Head of caudate nucleus (tissue), 42 donors: ENCODE measurements around the gene DUSP9.

Experiments
- DNase-seq, 42 donors: peaks; one replicate each; pipeline versions ENCODE4 v3.0.0 to v3.0.0-alpha.2; 2020 to 2021; ENCODE audit warnings: mixed read lengths in 7 of 42
- intact Hi-C: fragments of 100-400 bp; cut with DNase I; formaldehyde crosslinking; loops from one replicate; pipeline ENCODE4 v1.15.0; 2022

The DUSP9 gene

DNA sequence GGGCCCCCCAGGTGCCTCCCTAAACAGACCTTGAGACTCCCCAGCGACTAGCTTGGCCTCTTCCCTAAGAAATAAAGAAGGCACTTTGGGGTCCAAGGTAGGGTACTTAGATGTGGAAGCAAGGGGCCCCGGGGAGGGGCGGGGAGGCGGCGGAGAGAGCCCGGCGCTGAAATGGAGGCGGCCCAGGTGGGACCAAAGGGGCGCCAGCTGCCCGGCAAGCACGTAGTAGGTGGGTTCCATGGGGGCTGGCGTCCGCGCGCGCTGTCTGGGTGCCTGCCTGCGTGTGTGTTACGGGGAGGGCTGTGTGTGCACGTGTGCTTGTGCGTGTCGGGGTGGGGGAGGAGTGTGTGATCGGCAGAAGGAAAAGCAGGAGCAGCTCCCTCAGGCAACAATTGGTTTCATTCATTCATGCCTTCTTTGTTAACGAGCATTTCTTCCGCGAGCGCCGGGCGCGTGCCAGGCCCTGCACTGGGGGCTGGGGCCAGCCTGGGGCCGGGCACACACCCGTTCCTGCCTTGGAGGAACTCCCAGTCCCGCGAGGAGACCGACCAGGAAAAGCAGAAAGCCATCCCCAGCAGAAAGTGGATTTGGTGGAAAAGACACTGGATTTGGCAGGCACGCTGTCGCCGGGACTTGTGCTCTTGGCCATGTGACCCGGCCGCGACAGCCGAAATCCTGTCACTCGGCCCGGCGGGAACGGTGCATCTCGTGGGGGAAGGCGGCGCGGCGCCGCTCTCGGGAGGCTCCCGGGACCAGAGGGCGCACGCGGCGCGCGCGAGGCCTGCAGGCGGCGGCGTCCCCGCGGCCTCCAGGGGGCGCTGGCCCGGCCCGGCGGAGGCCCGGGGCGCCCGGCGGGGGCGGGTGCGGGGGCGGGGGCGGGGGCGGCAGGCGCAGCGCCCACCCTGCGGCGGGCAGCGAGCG is 3.3 kb upstream of the DUSP9 start:
- intact Hi-C loops, result no loop called here
- DNase-seq, result peak in 37 of 42 donors; percentile 22 to 75 (median 53)

DNA sequence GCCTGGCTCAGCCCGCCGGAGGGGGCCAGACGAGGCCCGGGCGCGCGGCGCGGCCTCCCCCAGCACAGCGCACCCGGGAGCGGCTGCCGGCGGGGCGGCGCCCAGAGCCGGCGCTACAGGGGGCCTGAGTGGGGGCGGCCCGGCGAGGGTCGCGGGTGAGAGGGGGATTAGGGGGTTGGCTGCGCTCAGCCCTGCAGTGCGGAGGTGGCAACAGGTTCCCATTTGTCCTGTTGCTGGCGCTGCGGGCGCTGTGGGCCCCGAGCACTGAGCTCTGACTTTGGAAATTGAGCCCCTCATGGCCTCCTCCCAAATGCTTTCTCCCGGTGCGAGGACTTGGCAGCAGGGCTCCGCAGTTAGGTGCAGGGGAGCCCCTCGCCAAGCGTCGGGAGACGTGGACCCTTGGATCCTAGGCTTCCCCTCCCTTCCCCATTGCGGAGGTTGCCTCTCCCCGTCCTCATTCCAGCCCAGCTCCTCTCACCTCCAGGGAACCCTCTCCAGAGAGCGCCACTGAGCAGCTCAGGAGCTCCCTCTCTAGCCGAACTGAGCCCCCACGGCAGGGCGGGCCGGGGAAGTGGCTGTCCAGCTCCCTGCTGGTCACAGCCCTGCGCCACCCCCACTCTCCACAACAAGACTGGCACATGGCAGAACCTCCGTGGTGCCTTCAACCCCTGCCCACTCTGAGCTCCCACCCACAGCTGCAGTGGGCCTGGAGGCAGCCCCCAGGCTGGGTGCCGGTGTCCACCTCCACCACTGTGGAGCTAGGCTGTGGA is 2.5 kb upstream of the DUSP9 start:
- intact Hi-C loops, result no loop called here
- peak in 17 of 42 donors; percentile 11 to 48 (median 31) for DNase-seq

- peak in 7 of 42 donors; percentile 4 to 21 (median 10) for DNase-seq
- intact Hi-C loops, result no loop called here
Observed at GRCh38 chrX:153645151-153645550, 1.9 kb upstream of the DUSP9 start.

DNA sequence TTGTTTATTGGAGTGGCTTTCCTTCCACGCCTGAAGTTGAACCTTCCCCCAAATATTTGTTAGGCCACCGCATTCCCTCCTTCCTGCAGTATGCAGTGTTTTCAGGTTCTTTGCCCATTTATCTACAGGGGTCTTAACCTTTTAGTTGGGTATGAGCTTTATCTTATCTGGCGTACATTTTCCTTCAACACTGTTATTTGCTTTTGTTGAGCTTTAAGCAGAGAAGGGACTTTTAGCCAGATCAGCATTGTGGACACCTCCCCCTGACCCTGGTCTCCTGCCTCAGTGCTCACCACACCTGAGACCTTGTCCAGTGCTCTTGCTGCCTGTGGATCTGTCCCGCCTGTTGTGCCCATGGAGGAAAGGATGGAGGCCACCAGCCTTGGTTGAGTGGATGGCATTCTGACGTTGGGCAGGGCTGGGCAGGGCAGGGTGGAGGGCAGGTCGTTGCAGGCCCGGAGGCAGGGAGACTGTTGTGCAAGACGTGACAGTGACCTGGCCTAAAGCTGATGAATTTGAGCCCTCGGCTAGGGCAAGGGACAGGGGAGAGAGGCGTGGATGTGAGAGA is 998 bp upstream of the DUSP9 start:
- intact Hi-C loops, result no loop called here
- peak in 5 of 42 donors; percentile 2 to 26 (median 15) for DNase-seq

- peak in 7 of 42 donors; percentile 6 to 31 (median 11) for DNase-seq
- intact Hi-C loops, result no loop called here
Observed at GRCh38 chrX:153647461-153648357, 706 bp downstream of the DUSP9 start.

DNA sequence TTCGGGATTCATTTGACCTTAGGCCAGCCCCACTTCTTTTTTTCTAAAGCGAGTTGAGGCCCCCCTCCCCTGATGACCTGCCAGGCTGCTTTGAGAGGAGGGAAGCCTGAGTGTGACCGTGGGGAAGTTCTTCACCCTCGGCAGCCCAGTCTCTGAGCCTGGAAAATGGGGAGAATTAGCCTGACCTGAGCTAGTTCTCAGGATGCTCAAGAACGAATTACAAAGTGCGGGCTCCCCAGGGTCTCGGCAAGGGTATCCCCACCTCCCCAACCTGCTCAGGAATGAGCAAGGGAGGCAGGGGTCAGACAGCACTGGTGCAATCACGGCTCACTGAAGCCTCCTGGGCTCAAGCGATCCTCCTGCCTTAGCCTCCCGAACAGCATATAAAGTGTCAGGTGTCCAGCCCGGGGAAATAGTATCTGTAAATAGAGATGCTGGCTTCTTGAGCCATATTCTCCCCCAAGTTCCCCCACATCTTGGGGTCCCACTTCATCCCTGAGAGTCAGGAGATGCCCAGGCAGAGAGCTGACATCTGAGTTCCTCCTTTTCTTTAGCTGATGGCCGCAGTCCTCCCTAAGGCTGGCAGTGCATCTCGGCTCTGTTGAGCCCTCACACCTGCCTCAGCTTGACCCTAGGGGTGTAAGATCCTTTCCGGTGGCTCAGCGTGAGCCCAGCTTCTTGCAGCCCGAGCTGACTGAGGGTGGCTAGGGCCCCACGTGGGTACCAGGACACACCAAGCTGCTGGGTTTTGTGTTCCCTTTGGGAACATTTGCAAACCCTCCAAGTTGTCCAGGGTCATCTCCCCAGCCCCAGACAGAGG is 1.6 kb downstream of the DUSP9 start:
- peak in 6 of 42 donors; percentile 3 to 34 (median 14) for DNase-seq
- intact Hi-C loops, result no loop called here

- DNase-seq, result peak in 10 of 42 donors; percentile 9 to 50 (median 28)
- intact Hi-C loops, result no loop called here
Observed at GRCh38 chrX:153649178-153649914, 2.3 kb downstream of the DUSP9 start.

GRCh38 chrX:153649915-153650782 is 3.1 kb downstream of the DUSP9 start:
- DNase-seq, result peak in 4 of 42 donors; percentile 2 to 19 (median 4)
- intact Hi-C loops, result no loop called here

GRCh38 chrX:153650959-153651358 is 4.0 kb downstream of the DUSP9 start:
- intact Hi-C loops, result no loop called here
- peak in 4 of 42 donors; percentile 3 to 21 (median 6) for DNase-seq

GRCh38 chrX:153651540-153652079 is 4.6 kb downstream of the DUSP9 start:
- intact Hi-C loops, result no loop called here
- DNase-seq, result peak in 7 of 42 donors; percentile 4 to 36 (median 11)

- no peak for DNase-seq
- intact Hi-C loops, result no loop called here
Observed at GRCh38 chrX:153653556-153653955, 6.6 kb downstream of the DUSP9 start.

GRCh38 chrX:153657161-153657560 is 10.2 kb downstream of the DUSP9 start:
- intact Hi-C loops, result no loop called here
- peak in 4 of 42 donors; percentile 4 to 30 (median 10) for DNase-seq

GRCh38 chrX:153659268-153659667 is 12.3 kb downstream of the DUSP9 start:
- intact Hi-C loops, result no loop called here
- DNase-seq, result peak in 1 of 42 donors; percentile 7

DNA sequence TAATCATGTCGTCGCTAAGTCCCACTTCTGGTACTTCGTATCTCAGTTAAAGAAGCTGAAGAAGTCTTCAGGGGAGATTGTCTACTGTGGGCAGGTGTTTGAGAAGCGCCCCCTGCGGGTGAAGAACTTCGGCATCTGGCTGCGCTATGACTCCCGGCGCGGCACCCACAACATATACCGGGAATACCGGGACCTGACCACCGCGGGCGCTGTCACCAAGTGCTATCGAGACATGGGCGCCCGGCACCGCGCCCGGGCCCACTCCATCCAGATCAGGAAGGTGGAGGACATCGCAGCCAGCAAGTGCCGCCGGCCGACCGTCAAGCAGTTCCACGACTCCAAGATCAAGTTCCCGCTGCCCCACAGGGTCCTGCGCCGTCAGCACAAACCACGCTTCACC is 15.3 kb downstream of the DUSP9 start:
- peak in 36 of 42 donors; percentile 43 to 81 (median 61) for DNase-seq
- intact Hi-C loops, result loop anchor here (10.0 kb wide), 1 partner anchor 697 kb away; no protein-coding TSS in a partner anchor

DNA sequence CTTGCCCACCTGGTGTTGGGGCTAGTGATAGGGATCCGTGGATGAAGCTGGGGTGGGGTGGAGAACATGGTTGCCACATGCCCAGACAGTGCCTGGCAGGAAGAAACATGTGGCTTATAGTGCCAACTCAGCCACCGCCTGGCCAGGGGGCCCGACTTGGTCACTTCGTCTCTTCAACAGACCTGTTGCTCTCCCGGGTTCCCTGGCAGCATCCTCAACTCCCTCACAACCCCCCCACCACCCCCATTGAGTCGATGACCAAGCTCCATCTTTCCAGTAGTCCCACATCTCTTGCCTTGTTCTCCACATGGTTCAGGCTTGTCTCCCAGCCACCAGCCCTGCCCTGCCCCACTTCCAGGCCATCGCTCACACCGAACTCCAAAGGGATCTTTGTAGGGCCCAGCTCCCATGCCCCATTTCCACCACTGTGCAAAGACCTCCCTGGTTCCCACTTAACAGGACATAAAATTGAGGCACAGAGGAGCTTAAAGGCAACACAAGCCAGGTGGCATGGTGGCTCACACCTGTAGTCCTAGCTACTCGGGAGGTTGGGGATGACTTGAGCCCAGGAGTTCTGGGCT is 18.8 kb downstream of the DUSP9 start:
- peak in 4 of 42 donors; percentile 5 to 14 (median 8) for DNase-seq
- intact Hi-C loops, result loop anchor here (5.0 to 10.0 kb wide), 3 partner anchors 59 to 701 kb away; no protein-coding TSS in a partner anchor
